Measurements from ENCODE around the gene FARP2. TPM values are rescaled to one million over a fixed set of nuclear protein-coding genes. Genes with fewer than 3 reads are reported as not detected.

Gene FARP2
- total and polyA plus RNA-seq, 10 of the 15 experiments (the other 5 are each of a cell fraction or from before 2014, with no cell fraction given): 5.5 to 67.5 (median 36.8) TPM

DNA sequence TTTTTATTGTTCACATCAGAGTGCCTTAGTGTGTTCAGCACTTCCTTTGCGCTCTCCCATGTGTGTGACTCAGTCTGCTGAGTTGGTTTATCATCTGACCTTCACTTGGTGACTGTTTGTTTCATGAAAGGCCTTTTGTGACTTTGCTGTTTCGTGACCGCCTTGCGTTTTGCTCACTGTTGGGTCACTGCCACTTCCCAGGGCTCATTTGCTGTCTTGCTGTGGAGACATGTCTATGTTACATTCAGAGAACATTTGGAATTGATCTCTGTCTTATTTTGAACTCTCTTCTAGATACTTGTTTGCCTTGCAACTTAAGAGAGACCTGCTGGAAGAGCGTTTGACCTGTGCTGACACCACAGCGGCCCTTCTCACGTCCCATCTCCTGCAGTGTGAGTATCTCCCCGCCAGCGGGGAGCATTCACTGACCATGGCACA lies 54.7 kb downstream of the FARP2 start:
- no peaks in the 10 kb centered on the region for H3K27me3 ChIP-seq (replicated peaks in 1 of 2; ENCODE audit: control insufficient read depth in 2 of 2, insufficient read depth in 2 of 2, low read length in 1 of 2)
- RAD21 ChIA-PET (ENCODE audit: unreplicated experiment): no interaction called here
- no peak overlapping the region for H3K27ac ChIP-seq (ENCODE audit: control insufficient read depth, insufficient read depth)
- CTCF ChIA-PET: no interaction called here
- POLR2A ChIA-PET: no interaction called here
- no peaks in the 10 kb centered on the region for H4K20me1 ChIP-seq (ENCODE audit: control insufficient read depth, insufficient read depth)
- H2AFZ ChIP-seq (ENCODE audit: control insufficient read depth, low read depth, low read length): no peak overlapping the region
- peaks cover 7 to 13% of the 10 kb centered on the region in 2 experiments for H3K36me3 ChIP-seq (ENCODE audit: control insufficient read depth in 2 of 2, insufficient read depth in 2 of 2, low read length in 1 of 2)
- H3K9ac ChIP-seq (ENCODE audit: control insufficient read depth, insufficient read depth, low read length): no peak overlapping the region
- BruUV-seq (replicated peaks): no TSS peak
- H3K4me3 ChIP-seq: no peak overlapping the region
- in situ Hi-C loops (cut with MboI): no loop called here
- H3K4me1 ChIP-seq (ENCODE audit: control insufficient read depth, insufficient read depth, low read length): no peaks in the 10 kb centered on the region
- 92% methylated on average over 9 of the region's 9 CpGs for WGBS (ENCODE audit: insufficient coverage, insufficient replicate concordance, low lambda C conversion rate, missing lambda C conversion rate)
- FAIRE-seq (no peak), DNase-seq (ENCODE audit: low read depth, low spot score) (no peak), ATAC-seq (no peak)
- no peaks in the 10 kb centered on the region for H3K79me2 ChIP-seq (ENCODE audit: control insufficient read depth, insufficient read depth, low read length)
- SMC1A ChIA-PET (ENCODE audit: uncharacterized antibody, unreplicated experiment): no interaction called here
- no peak overlapping the region for H3K4me2 ChIP-seq (ENCODE audit: control insufficient read depth, insufficient read depth)
- intact Hi-C loops (cut with micrococcal nuclease; ENCODE audit: unreplicated experiment): no loop called here
- TF ChIP-seq FOS (IDR thresholded peaks at IDR 0.05; ENCODE audit: borderline replicate concordance, extremely low read depth, insufficient read length): no peak
- TF ChIP-seq, protein P1, sequence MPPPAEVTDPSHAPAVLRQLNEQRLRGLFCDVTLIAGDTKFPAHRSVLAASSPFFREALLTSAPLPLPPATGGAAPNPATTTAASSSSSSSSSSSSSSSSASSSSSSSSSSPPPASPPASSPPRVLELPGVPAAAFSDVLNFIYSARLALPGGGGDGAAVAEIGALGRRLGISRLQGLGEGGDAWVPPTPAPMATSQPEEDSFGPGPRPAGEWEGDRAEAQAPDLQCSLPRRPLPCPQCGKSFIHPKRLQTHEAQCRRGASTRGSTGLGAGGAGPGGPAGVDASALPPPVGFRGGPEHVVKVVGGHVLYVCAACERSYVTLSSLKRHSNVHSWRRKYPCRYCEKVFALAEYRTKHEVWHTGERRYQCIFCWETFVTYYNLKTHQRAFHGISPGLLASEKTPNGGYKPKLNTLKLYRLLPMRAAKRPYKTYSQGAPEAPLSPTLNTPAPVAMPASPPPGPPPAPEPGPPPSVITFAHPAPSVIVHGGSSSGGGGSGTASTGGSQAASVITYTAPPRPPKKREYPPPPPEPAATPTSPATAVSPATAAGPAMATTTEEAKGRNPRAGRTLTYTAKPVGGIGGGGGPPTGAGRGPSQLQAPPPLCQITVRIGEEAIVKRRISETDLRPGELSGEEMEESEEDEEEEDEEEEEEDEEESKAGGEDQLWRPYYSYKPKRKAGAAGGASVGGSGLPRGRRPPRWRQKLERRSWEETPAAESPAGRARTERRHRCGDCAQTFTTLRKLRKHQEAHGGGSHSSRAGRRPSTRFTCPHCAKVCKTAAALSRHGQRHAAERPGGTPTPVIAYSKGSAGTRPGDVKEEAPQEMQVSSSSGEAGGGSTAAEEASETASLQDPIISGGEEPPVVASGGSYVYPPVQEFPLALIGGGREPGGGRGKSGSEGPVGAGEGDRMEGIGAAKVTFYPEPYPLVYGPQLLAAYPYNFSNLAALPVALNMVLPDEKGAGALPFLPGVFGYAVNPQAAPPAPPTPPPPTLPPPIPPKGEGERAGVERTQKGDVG (CRISPR knock-in tag; IDR thresholded peaks at IDR 0.05): no peak
- no peak for TF ChIP-seq ZNF622 (IDR thresholded peaks at IDR 0.05)
- TF ChIP-seq STAT1 (conservative IDR thresholded peaks at IDR 0.05): no peak
- no peak for TF ChIP-seq TAF1 (IDR thresholded peaks at IDR 0.05; ENCODE audit: borderline replicate concordance, low read depth, low read length)
- TF ChIP-seq NFYB (IDR thresholded peaks at IDR 0.05; ENCODE audit: insufficient read depth, low read depth, low read length): no peak
- TF ChIP-seq SUZ12 (IDR thresholded peaks at IDR 0.05; ENCODE audit: unreplicated experiment): no peak
- no peak for TF ChIP-seq SIN3A (IDR thresholded peaks at IDR 0.05; ENCODE audit: low read depth, low read length)
- TF ChIP-seq, protein P2, sequence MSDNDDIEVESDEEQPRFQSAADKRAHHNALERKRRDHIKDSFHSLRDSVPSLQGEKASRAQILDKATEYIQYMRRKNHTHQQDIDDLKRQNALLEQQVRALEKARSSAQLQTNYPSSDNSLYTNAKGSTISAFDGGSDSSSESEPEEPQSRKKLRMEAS (IDR thresholded peaks at IDR 0.05; ENCODE audit: low read depth, low read length): no peak
- TF ChIP-seq HDAC6 (IDR thresholded peaks at IDR 0.05; ENCODE audit: unreplicated experiment): no peak
- TF ChIP-seq, protein P3, sequence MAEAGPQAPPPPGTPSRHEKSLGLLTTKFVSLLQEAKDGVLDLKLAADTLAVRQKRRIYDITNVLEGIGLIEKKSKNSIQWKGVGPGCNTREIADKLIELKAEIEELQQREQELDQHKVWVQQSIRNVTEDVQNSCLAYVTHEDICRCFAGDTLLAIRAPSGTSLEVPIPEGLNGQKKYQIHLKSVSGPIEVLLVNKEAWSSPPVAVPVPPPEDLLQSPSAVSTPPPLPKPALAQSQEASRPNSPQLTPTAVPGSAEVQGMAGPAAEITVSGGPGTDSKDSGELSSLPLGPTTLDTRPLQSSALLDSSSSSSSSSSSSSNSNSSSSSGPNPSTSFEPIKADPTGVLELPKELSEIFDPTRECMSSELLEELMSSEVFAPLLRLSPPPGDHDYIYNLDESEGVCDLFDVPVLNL (IDR thresholded peaks at IDR 0.05; ENCODE audit: low read depth, low read length): no peak
- TF ChIP-seq WRNIP1 (IDR thresholded peaks at IDR 0.05; ENCODE audit: borderline replicate concordance, low read depth, low read length): no peak
- TF ChIP-seq, protein P4, sequence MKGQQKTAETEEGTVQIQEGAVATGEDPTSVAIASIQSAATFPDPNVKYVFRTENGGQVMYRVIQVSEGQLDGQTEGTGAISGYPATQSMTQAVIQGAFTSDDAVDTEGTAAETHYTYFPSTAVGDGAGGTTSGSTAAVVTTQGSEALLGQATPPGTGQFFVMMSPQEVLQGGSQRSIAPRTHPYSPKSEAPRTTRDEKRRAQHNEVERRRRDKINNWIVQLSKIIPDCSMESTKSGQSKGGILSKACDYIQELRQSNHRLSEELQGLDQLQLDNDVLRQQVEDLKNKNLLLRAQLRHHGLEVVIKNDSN (IDR thresholded peaks at IDR 0.05; ENCODE audit: borderline replicate concordance, extremely low read length, insufficient read depth, low read depth, low read length): no peak
- no peak for TF ChIP-seq KDM1A (IDR thresholded peaks at IDR 0.05; ENCODE audit: borderline replicate concordance)
- no peaks in the 10 kb centered on the region for H3K9me3 ChIP-seq (replicated peaks; ENCODE audit: control insufficient read depth, insufficient read depth, low read length)

Data from GM12878 (cell line).